Astrocyte (in vitro differentiated cells and primary cell): ENCODE measurements around the gene PRRC2B.

Source experiments
- CTCF ChIP-seq: IDR thresholded peaks from 2 replicates; pipeline ENCODE4 v1.5.1; 2011; ENCODE audit warnings: low read depth, mild to moderate bottlenecking, inconsistent platforms, low read length, moderate library complexity; ENCODE audit not compliant: insufficient read depth
- EZH2 ChIP-seq: IDR thresholded peaks from 2 replicates; pipeline ENCODE4 v1.6.1; 2012; ENCODE audit warnings: mild to moderate bottlenecking, low read length, inconsistent platforms; ENCODE audit not compliant: insufficient read depth

GRCh38 chr9:131484051-131484445 is 90.2 kb downstream of the PRRC2B start:
- TF ChIP-seq EZH2 (no peak), CTCF (no peak)
